Nasal cavity respiratory epithelium epithelial cell of viscerocranial mucosa (primary cell): ENCODE measurements around the gene DHTKD1. TPM values are rescaled to one million over a fixed set of nuclear protein-coding genes. Genes with fewer than 3 reads are reported as not detected.

ENCODE experiments used
- total RNA-seq: library from RNA; depleted of rRNA; stranded (reverse); fragments of >200 nt; gene quantifications from 2 replicates; pipeline ENCODE4 v1.2.3, GENCODE V29; 2014

DHTKD1 gene
- total RNA-seq, result 12.1 and 24.6 TPM in 2 replicates

GRCh38 chr10:12068449-12069269 lies at the start of gene DHTKD1:
Gene DHTKD1 (plus strand): TSS chr10:12068954. CDS start chr10:12069034, 80 bp downstream.

GRCh38 chr10:12042797-12043651 lies 25.7 kb upstream of the DHTKD1 start, which contains the start of gene UPF2:
Gene UPF2 (minus strand): TSS chr10:12042809. CDS start chr10:12035423, 7,386 bp downstream.

GRCh38 chr10:12129222-12130111 lies 60.7 kb downstream of the DHTKD1 start, which contains the start of gene SEC61A2:
Gene SEC61A2 (plus strand): TSS chr10:12129677. CDS start chr10:12129788, 111 bp downstream.

Other genes starting within 250 kb of the DHTKD1 start
- gene PROSER2, start 245.6 kb upstream of the DHTKD1 start, total RNA-seq, result 24.3 and 26.6 TPM in 2 replicates
- 27.7 and 28.4 TPM in 2 replicates for gene UPF2, start 26.1 kb upstream of the DHTKD1 start, total RNA-seq
- gene SEC61A2, start 60.7 kb downstream of the DHTKD1 start, total RNA-seq, result 7.8 and 9.9 TPM in 2 replicates
- 59.1 and 66.8 TPM in 2 replicates for gene NUDT5, start 126.9 kb downstream of the DHTKD1 start, total RNA-seq
- gene CDC123, start 127.2 kb downstream of the DHTKD1 start, total RNA-seq, result 114 and 146 TPM in 2 replicates